Endothelial cell of umbilical vein (primary cell): ENCODE results near the gene CGNL1. TPM values are rescaled to one million over a fixed set of nuclear protein-coding genes. Genes with fewer than 3 reads are reported as not detected.

Experiments
- BruUV-seq: library from RNA; stranded (reverse); fragments of 400-500 nt; replicated peaks from 2 replicates; lab custom pipeline; 2021; lab: Mats Ljungman, UMichigan
- CTCF ChIA-PET: fragments of 300-600, 350-600 bp; sonication (Branson Sonifier 250); formaldehyde crosslinking; loops from one replicate; lab custom pipeline; 2021; ENCODE audit warnings: antibody characterized with exemption, inconsistent platforms; lab: Charles Lee
- POLR2A ChIA-PET: fragments of 300-600, 350-600 bp; sonication (Branson Sonifier 250); formaldehyde crosslinking; loops from one replicate; lab custom pipeline; 2021; ENCODE audit warnings: antibody characterized with exemption, inconsistent platforms; lab: Charles Lee
- DNase-seq: peaks from one replicate; pipeline ENCODE4 v3.0.0-alpha.2; 2011; ENCODE audit warnings: low read depth, low spot score
- FAIRE-seq: peaks from 2 replicates; lab custom pipeline; 2011; peaks lifted over from hg19 to GRCh38; lab: Jason Lieb, UNC
- H2AFZ ChIP-seq: 2 replicates; pipeline ENCODE4 v1.6.0; 2012; ENCODE audit warnings: low read depth, low read length, control low read depth, inconsistent platforms
- H3K27ac ChIP-seq: 2 replicates; pipeline ENCODE4 v1.5.1; 2011; ENCODE audit warnings: low read depth, mild to moderate bottlenecking, control low read depth, low read length, moderate library complexity; ENCODE audit not compliant: insufficient read depth
- H3K27me3 ChIP-seq, 2 experiments: 2 replicates each; pipeline versions ENCODE4 v1.6.0 to v1.6.1; 2011; ENCODE audit warnings: low read length in 2 of 2, mixed read lengths in 1 of 2; ENCODE audit not compliant: control insufficient read depth in 2 of 2, insufficient read depth in 2 of 2
- H3K36me3 ChIP-seq, 2 experiments: 2 replicates in 1 of 2; 3 replicates in 1 of 2; pipeline ENCODE4 v1.5.1; 2011; ENCODE audit warnings: low read length in 2 of 2, mild to moderate bottlenecking in 1 of 2, moderate library complexity in 1 of 2; ENCODE audit not compliant: control insufficient read depth in 2 of 2, insufficient read depth in 2 of 2; ENCODE audit errors: extremely low read depth in 1 of 2
- H3K4me1 ChIP-seq: 3 replicates; pipeline ENCODE4 v1.5.1; 2011; ENCODE audit warnings: mild to moderate bottlenecking, low read length; ENCODE audit not compliant: control insufficient read depth, insufficient read depth; ENCODE audit errors: extremely low read depth
- H3K4me2 ChIP-seq: 2 replicates; pipeline ENCODE4 v1.6.1; 2011; ENCODE audit warnings: low read length, control low read depth, mixed read lengths; ENCODE audit not compliant: insufficient read depth
- H3K4me3 ChIP-seq, 3 experiments: fragments of 200-600 bp in 1 of 3; sonication (generic), shearing (Covaris generic) in 1 of 3; replicated peaks in 1 of 3; 2 replicates each; pipeline ENCODE4 v1.5.1; 2011 to 2016; ENCODE audit warnings: control low read depth in 3 of 3, low read length in 3 of 3, mild to moderate bottlenecking in 2 of 3, inconsistent platforms in 1 of 3, low read depth in 1 of 3, moderate library complexity in 1 of 3; ENCODE audit not compliant: insufficient read depth in 1 of 3
- H3K79me2 ChIP-seq: 2 replicates; pipeline ENCODE4 v1.6.0; 2012; ENCODE audit warnings: low read length, inconsistent platforms; ENCODE audit not compliant: control insufficient read depth, insufficient read depth
- H3K9ac ChIP-seq: replicated peaks from 2 replicates; pipeline ENCODE3; 2011; ENCODE audit warnings: low read length, control low read depth; ENCODE audit not compliant: insufficient read depth; ENCODE audit errors: extremely low read depth
- H3K9me1 ChIP-seq: replicated peaks from 3 replicates; pipeline ENCODE4 v1.6.0; 2011; ENCODE audit warnings: mild to moderate bottlenecking, low read length; ENCODE audit not compliant: control insufficient read depth, insufficient read depth; ENCODE audit errors: extremely low read depth
- H3K9me3 ChIP-seq: replicated peaks from 2 replicates; pipeline ENCODE4 v1.5.1; 2012; ENCODE audit warnings: low read length, inconsistent platforms; ENCODE audit not compliant: control insufficient read depth, insufficient read depth
- H4K20me1 ChIP-seq: replicated peaks from 2 replicates; pipeline ENCODE3; 2011; ENCODE audit warnings: mild to moderate bottlenecking, low read length; ENCODE audit not compliant: control insufficient read depth, insufficient read depth; ENCODE audit errors: extremely low read depth
- CTCF ChIP-seq, 2 donors: IDR thresholded peaks; 1 replicate in 1 of 2; 2 replicates in 1 of 2; pipeline ENCODE4 v1.5.1; 2011; ENCODE audit warnings: low read length in 2 of 2, mild to moderate bottlenecking in 2 of 2, moderate library complexity in 2 of 2, control low read depth in 1 of 2, inconsistent platforms in 1 of 2, low read depth in 1 of 2; ENCODE audit not compliant: insufficient read depth in 1 of 2; ENCODE audit errors: extremely low read depth in 1 of 2
- EZH2 ChIP-seq: IDR thresholded peaks from 2 replicates; pipeline ENCODE4 v1.6.1; 2012; ENCODE audit warnings: borderline replicate concordance, low read depth, mild to moderate bottlenecking, moderate library complexity, low read length, inconsistent platforms; ENCODE audit not compliant: severe bottlenecking
- FOS ChIP-seq: IDR thresholded peaks from 2 replicates; pipeline ENCODE4 v1.6.1; 2011; ENCODE audit warnings: mild to moderate bottlenecking, low read length, moderate library complexity, borderline replicate concordance; ENCODE audit not compliant: insufficient read depth
- GATA2 ChIP-seq: IDR thresholded peaks from 2 replicates; pipeline ENCODE4 v1.7.0; 2011; ENCODE audit warnings: low read depth, mild to moderate bottlenecking, moderate library complexity, mixed read lengths, low read length; ENCODE audit not compliant: insufficient read length, insufficient read depth
- JUN ChIP-seq: IDR thresholded peaks from 2 replicates; pipeline ENCODE4 v1.6.1; 2011; ENCODE audit warnings: borderline replicate concordance, low read depth; ENCODE audit not compliant: insufficient read length, insufficient read depth
- MAX ChIP-seq: IDR thresholded peaks from 2 replicates; pipeline ENCODE4 v1.6.1; 2011; ENCODE audit not compliant: insufficient read depth, insufficient read length
- MYC ChIP-seq: IDR thresholded peaks from one replicate; pipeline ENCODE4 v1.6.1; 2011; ENCODE audit warnings: mild to moderate bottlenecking, low read depth, low read length
- POLR2A ChIP-seq: IDR thresholded peaks from 2 replicates; pipeline ENCODE4 v1.6.1; 2012; ENCODE audit warnings: low read depth, mild to moderate bottlenecking, control low read depth, low read length
- POLR2AphosphoS5 ChIP-seq: IDR thresholded peaks from 2 replicates; pipeline ENCODE4 v1.6.1; 2012; ENCODE audit warnings: low read depth, mild to moderate bottlenecking, control low read depth, low read length, moderate library complexity; ENCODE audit not compliant: insufficient read depth
- dilution Hi-C: fragments of 300-500 bp; cut with MboI; formaldehyde crosslinking; loops from one replicate; pipeline ENCODE4 v1.15.0; 2019; ENCODE audit warnings: low sequenced_read_pairs; ENCODE audit not compliant: extremely low pct_ligation_motif_present
- intact Hi-C: fragments of 100-400 bp; cut with micrococcal nuclease; formaldehyde crosslinking; loops from one replicate; pipeline ENCODE4 v1.10.0; 2022
- polyA plus RNA-seq, 4 experiments: library from polyadenylated mRNA; depleted of rRNA in 3 of 4; stranded (reverse) in 3 of 4; unstranded in 1 of 4; fragments of >200 nt; gene quantifications; 2 replicates each; pipeline versions ENCODE4 v1.2.1 to v1.2.3, GENCODE V29; 2011 to 2012; ENCODE audit warnings: missing spikeins in 1 of 4
- total RNA-seq: library from RNA; stranded (reverse); gene quantifications from 2 replicates; pipeline ENCODE4 v1.2.3, GENCODE V29; 2021

The CGNL1 gene
- total and polyA plus RNA-seq, 2 donors (not counting 3 experiments of a cell fraction or from before 2014, with no cell fraction given) = 6.9 to 27.1 TPM

GRCh38 chr15:57516327-57517029 lies 140.2 kb downstream of the CGNL1 start:
- Histone ChIP-seq H3K36me3 (peaks cover 0 to 4% of the 10 kb centered on the region in 2 experiments), H3K9me3 (no peaks in the 10 kb centered on the region), H3K27me3 (no peaks in the 10 kb centered on the region), H3K9me1 (no peaks in the 10 kb centered on the region), H4K20me1 (no peaks in the 10 kb centered on the region), H2AFZ (no peak overlapping the region), H3K79me2 (no peaks in the 10 kb centered on the region), H3K4me3 (no peak overlapping the region), H3K27ac (no peak overlapping the region), H3K4me1 (peaks cover 4% of the 10 kb centered on the region), H3K9ac (no peak overlapping the region), H3K4me2 (no peak overlapping the region)
- TF ChIP-seq CTCF (IDR thresholded peaks at IDR 0.05; ENCODE audit: extremely low read depth in 1 of 2, insufficient read depth in 1 of 2, low read depth in 1 of 2, low read length in 2 of 2) = no peak
- no peak for TF ChIP-seq EZH2
- no peak for TF ChIP-seq GATA2
- BruUV-seq = no TSS peak
- ChIA-PET POLR2A (no interaction called here), CTCF (no interaction called here)
- no peak for DNase-seq
- FAIRE-seq = no peak
- intact Hi-C loops (no loop called here), dilution Hi-C loops (no loop called here)

GRCh38 chr15:57517030-57517671 lies 140.8 kb downstream of the CGNL1 start:
- Histone ChIP-seq H3K4me2 (no peak overlapping the region), H2AFZ (no peak overlapping the region), H3K9ac (no peak overlapping the region), H3K4me1 (peaks cover 3% of the 10 kb centered on the region), H4K20me1 (no peaks in the 10 kb centered on the region), H3K27me3 (no peaks in the 10 kb centered on the region), H3K9me3 (no peaks in the 10 kb centered on the region), H3K27ac (no peak overlapping the region), H3K9me1 (no peaks in the 10 kb centered on the region), H3K4me3 (no peak overlapping the region), H3K79me2 (no peaks in the 10 kb centered on the region), H3K36me3 (peaks cover 0 to 4% of the 10 kb centered on the region in 2 experiments)
- POLR2A ChIA-PET = no interaction called here
- no TSS peak for BruUV-seq
- TF ChIP-seq EZH2 (no peak), POLR2A (no peak), MAX (no peak), MYC (no peak), GATA2 (no peak), CTCF (IDR thresholded peaks at IDR 0.05; ENCODE audit: extremely low read depth in 1 of 2, insufficient read depth in 1 of 2, low read depth in 1 of 2, low read length in 2 of 2) (no peak), JUN (no peak), FOS (no peak), POLR2AphosphoS5 (no peak)
- CTCF ChIA-PET = no interaction called here
- intact Hi-C loops = no loop called here
- dilution Hi-C loops = no loop called here
- no peak for FAIRE-seq
- no peak for DNase-seq
